ENCODE results near the gene HEG1. TPM values are rescaled to one million over a fixed set of nuclear protein-coding genes. Genes with fewer than 3 reads are reported as not detected.
A peak's percentile ranks its signal among the peaks of the same experiment; 100 is the strongest.

HEG1 gene
- total and polyA plus RNA-seq, 2 experiments from 2014 or later: 27.2 to 27.3 TPM

DNA sequence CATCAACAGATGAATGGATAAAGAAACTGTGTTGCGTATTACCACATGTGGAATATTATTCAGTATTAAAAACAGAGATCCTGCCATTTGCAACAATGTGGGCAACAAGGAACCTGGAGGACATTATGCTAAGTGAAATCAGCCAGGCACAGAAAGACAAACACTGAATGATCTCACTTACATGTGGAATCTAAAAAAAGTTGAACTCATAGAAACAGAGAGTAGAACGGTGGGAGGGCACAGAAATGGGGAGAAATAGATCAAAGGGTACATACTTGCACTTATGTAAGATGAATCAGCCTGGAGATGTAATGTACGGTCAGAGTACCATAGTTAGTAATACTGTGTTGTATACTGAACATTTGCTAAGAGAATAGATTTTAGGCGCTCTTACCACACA, 91.4 kb downstream of the HEG1 start:
- no peak for DNase-seq (ENCODE audit: low spot score)
- H3K9me2 ChIP-seq (replicated peaks; ENCODE audit: insufficient read depth): no peaks in the 10 kb centered on the region
- no peaks in the 10 kb centered on the region for H3K9me3 ChIP-seq (ENCODE audit: low read depth)
- no peaks in the 10 kb centered on the region for H3K27me3 ChIP-seq
- H3K27ac ChIP-seq: peak overlapping the region; percentile 79
- H4K20me1 ChIP-seq (ENCODE audit: insufficient read depth, poor library complexity, severe bottlenecking): no peaks in the 10 kb centered on the region
- H3K79me2 ChIP-seq: no peaks in the 10 kb centered on the region
- H3K4me3 ChIP-seq: no peak overlapping the region
- H3K4me1 ChIP-seq (ENCODE audit: insufficient read depth): peaks cover 9% of the 10 kb centered on the region
- H3K36me3 ChIP-seq (replicated peaks; ENCODE audit: insufficient read depth, low read depth): no peaks in the 10 kb centered on the region
- no peak overlapping the region for H3K4me2 ChIP-seq
- no peak overlapping the region for H2AFZ ChIP-seq
- TF ChIP-seq EZH2phosphoT487 (IDR thresholded peaks at IDR 0.05; ENCODE audit: low read depth, severe bottlenecking, unreplicated experiment): no peak
- no peak for TF ChIP-seq EZH2 (IDR thresholded peaks at IDR 0.05; ENCODE audit: borderline replicate concordance)
- TF ChIP-seq, protein P1, sequence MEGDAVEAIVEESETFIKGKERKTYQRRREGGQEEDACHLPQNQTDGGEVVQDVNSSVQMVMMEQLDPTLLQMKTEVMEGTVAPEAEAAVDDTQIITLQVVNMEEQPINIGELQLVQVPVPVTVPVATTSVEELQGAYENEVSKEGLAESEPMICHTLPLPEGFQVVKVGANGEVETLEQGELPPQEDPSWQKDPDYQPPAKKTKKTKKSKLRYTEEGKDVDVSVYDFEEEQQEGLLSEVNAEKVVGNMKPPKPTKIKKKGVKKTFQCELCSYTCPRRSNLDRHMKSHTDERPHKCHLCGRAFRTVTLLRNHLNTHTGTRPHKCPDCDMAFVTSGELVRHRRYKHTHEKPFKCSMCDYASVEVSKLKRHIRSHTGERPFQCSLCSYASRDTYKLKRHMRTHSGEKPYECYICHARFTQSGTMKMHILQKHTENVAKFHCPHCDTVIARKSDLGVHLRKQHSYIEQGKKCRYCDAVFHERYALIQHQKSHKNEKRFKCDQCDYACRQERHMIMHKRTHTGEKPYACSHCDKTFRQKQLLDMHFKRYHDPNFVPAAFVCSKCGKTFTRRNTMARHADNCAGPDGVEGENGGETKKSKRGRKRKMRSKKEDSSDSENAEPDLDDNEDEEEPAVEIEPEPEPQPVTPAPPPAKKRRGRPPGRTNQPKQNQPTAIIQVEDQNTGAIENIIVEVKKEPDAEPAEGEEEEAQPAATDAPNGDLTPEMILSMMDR (IDR thresholded peaks at IDR 0.05; ENCODE audit: poor library complexity): no peak
- 77% methylated on average over 4 of the region's 4 CpGs for WGBS (ENCODE audit: low lambda C conversion rate, missing lambda C conversion rate)

DNA sequence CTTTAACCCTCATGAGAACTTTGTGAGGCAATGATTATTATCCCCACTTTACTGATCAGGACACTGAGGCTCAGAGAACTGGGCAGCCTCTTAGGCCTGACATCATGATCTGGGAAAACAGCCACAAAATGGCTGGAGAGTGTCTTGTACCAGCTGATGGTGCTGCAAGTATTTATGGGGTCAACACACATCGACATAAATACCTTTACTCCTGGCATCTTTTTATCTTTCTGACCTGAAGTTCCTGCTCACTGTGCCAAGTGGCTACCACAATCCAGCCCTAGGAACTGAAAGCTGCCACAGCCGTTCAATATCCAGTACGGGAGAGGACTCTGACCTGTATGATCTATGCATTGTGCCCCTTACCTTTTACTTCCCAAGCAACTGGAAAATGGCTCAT, 92.0 kb downstream of the HEG1 start:
- Histone ChIP-seq H4K20me1 (ENCODE audit: insufficient read depth, poor library complexity, severe bottlenecking) (no peaks in the 10 kb centered on the region), H3K4me1 (ENCODE audit: insufficient read depth) (peaks cover 12% of the 10 kb centered on the region), H3K27me3 (no peaks in the 10 kb centered on the region), H3K9me3 (ENCODE audit: low read depth) (no peaks in the 10 kb centered on the region), H3K4me2 (no peak overlapping the region), H3K9me2 (replicated peaks; ENCODE audit: insufficient read depth) (no peaks in the 10 kb centered on the region), H3K27ac (peak overlapping the region; percentile 79), H2AFZ (no peak overlapping the region), H3K4me3 (no peak overlapping the region), H3K79me2 (no peaks in the 10 kb centered on the region), H3K36me3 (replicated peaks; ENCODE audit: insufficient read depth, low read depth) (no peaks in the 10 kb centered on the region)
- TF ChIP-seq EZH2phosphoT487 (IDR thresholded peaks at IDR 0.05; ENCODE audit: low read depth, severe bottlenecking, unreplicated experiment) (no peak), EZH2 (IDR thresholded peaks at IDR 0.05; ENCODE audit: borderline replicate concordance) (no peak)
- TF ChIP-seq, protein P1 (IDR thresholded peaks at IDR 0.05; ENCODE audit: poor library complexity): no peak
- no peak for DNase-seq (ENCODE audit: low spot score)
- WGBS (ENCODE audit: low lambda C conversion rate, missing lambda C conversion rate): 75% methylated on average over 3 of the region's 3 CpGs

DNA sequence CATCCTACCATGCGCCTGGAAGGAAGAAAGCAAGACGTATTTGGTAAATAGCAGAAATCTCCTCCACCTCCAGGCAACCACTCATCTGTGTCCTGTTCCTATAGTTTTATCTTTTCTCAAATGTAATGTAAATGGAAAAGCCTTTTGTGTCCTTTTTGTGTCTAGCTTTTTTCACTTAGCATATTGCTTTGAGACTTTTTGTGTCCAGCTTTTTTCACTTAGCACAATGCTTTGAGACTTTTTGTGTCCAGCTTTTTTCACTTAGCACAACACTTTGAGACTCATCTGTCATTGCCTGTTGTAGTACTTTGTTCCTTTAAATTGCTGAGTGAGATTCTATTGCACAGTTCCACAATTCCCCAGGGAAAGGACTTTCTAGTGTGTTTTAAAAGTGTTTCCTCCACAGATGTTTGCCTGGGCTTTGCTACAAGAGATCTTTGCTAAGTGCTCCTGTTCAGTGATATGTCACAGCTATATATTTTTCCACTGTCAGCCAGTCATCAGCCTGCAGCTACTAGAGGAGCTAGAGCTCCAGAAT, 93.3 kb downstream of the HEG1 start:
- no peaks in the 10 kb centered on the region for H3K9me2 ChIP-seq (replicated peaks; ENCODE audit: insufficient read depth)
- no peak overlapping the region for H3K4me3 ChIP-seq
- WGBS (ENCODE audit: low lambda C conversion rate, missing lambda C conversion rate): 95% methylated on average over 2 of the region's 2 CpGs
- peak overlapping the region; percentile 79 for H3K27ac ChIP-seq
- H3K27me3 ChIP-seq: no peaks in the 10 kb centered on the region
- no peak for DNase-seq (ENCODE audit: low spot score)
- H3K9me3 ChIP-seq (ENCODE audit: low read depth): no peaks in the 10 kb centered on the region
- H2AFZ ChIP-seq: no peak overlapping the region
- no peaks in the 10 kb centered on the region for H3K36me3 ChIP-seq (replicated peaks; ENCODE audit: insufficient read depth, low read depth)
- H4K20me1 ChIP-seq (ENCODE audit: insufficient read depth, poor library complexity, severe bottlenecking): no peaks in the 10 kb centered on the region
- peaks cover 12% of the 10 kb centered on the region for H3K4me1 ChIP-seq (ENCODE audit: insufficient read depth)
- TF ChIP-seq, protein P1 (IDR thresholded peaks at IDR 0.05; ENCODE audit: poor library complexity): no peak
- TF ChIP-seq EZH2phosphoT487 (IDR thresholded peaks at IDR 0.05; ENCODE audit: low read depth, severe bottlenecking, unreplicated experiment) (no peak), EZH2 (IDR thresholded peaks at IDR 0.05; ENCODE audit: borderline replicate concordance) (no peak)
- H3K79me2 ChIP-seq: no peaks in the 10 kb centered on the region
- H3K4me2 ChIP-seq: no peak overlapping the region
